ENCODE results near the gene DUSP1.

GRCh38 chr5:172819569-172819968 is 48.6 kb upstream of the DUSP1 start:
- TF ChIP-seq CTCF (IDR thresholded peaks at IDR 0.05; ENCODE audit: insufficient read depth, low read length, poor library complexity, severe bottlenecking), result no peak
- no peak for TF ChIP-seq EZH2phosphoT487 (conservative IDR thresholded peaks at IDR 0.05; ENCODE audit: low read length)

All from SU-DHL-6 (cell line).